ENCODE results near the gene CHIC2. TPM values are rescaled to one million over a fixed set of nuclear protein-coding genes. Genes with fewer than 3 reads are reported as not detected.

CHIC2 gene
- total and polyA plus RNA-seq, 7 donors: 17.6 to 34.6 (median 22.8) TPM

- intact Hi-C loops (cut with DNase I): no loop called here
- H3K27me3 ChIP-seq: peaks cover 3 to 53% (median 37%) of the 10 kb centered on the region in 3 donors
Observed at GRCh38 chr4:54090804-54091623, 26.6 kb upstream of the CHIC2 start.

GRCh38 chr4:54090404-54090803 lies 26.0 kb upstream of the CHIC2 start:
- Histone ChIP-seq H3K9me3 (no peaks in the 10 kb centered on the region), H3K27ac (no peak overlapping the region), H3K4me1 (peaks cover 0 to 18% (median 17%) of the 10 kb centered on the region in 4 donors), H3K36me3 (no peaks in the 10 kb centered on the region), H3K27me3 (peaks cover 3 to 47% (median 31%) of the 10 kb centered on the region in 3 donors), H3K4me3 (no peak overlapping the region)
- WGBS, 2 donors: 66 to 81% methylated on average over 8 of the region's 8 CpGs
- intact Hi-C loops (cut with DNase I): no loop called here
- no peak for DNase-seq
- TF ChIP-seq EP300 (IDR thresholded peaks at IDR 0.05): no peak
- TF ChIP-seq CTCF (IDR thresholded peaks at IDR 0.05): no peak
- no peak for TF ChIP-seq POLR2A (IDR thresholded peaks at IDR 0.05)
- no peak for TF ChIP-seq POLR2AphosphoS5 (IDR thresholded peaks at IDR 0.05)

More at GRCh38 chr4:54090804-54091623, 26.6 kb upstream of the CHIC2 start:
- WGBS, 2 donors: 9 to 22% methylated on average over 27 of the region's 27 CpGs
- H3K9me3 ChIP-seq: no peaks in the 10 kb centered on the region
- H3K27ac ChIP-seq: no peak overlapping the region
- DNase-seq: no peak
- peak overlapping the region; percentile 21 to 51 (median 42) for H3K4me3 ChIP-seq
- TF ChIP-seq CTCF (IDR thresholded peaks at IDR 0.05) (no peak), POLR2A (IDR thresholded peaks at IDR 0.05) (no peak), EP300 (IDR thresholded peaks at IDR 0.05) (no peak), POLR2AphosphoS5 (IDR thresholded peaks at IDR 0.05) (no peak)
- peaks cover 0 to 18% (median 17%) of the 10 kb centered on the region in 4 donors for H3K4me1 ChIP-seq
- H3K36me3 ChIP-seq: no peaks in the 10 kb centered on the region

GRCh38 chr4:54089875-54090274 lies 25.5 kb upstream of the CHIC2 start:
- Histone ChIP-seq H3K27ac (no peak overlapping the region), H3K9me3 (no peaks in the 10 kb centered on the region), H3K36me3 (no peaks in the 10 kb centered on the region), H3K4me3 (no peak overlapping the region), H3K27me3 (peaks cover 0 to 42% (median 25%) of the 10 kb centered on the region in 3 donors), H3K4me1 (peaks cover 0 to 18% (median 17%) of the 10 kb centered on the region in 4 donors)
- 91 to 96% methylated on average over 1 of the region's 1 CpG for whole genome bisulfite sequencing, 2 donors
- no peak for TF ChIP-seq POLR2AphosphoS5 (IDR thresholded peaks at IDR 0.05)
- no peak for TF ChIP-seq POLR2A (IDR thresholded peaks at IDR 0.05)
- no peak for TF ChIP-seq EP300 (IDR thresholded peaks at IDR 0.05)
- TF ChIP-seq CTCF (IDR thresholded peaks at IDR 0.05): no peak
- intact Hi-C loops (cut with DNase I): no loop called here
- DNase-seq: no peak

- DNase-seq: no peak
- Histone ChIP-seq H3K4me1 (peaks cover 0 to 9% (median 5%) of the 10 kb centered on the region in 4 donors), H3K9me3 (no peaks in the 10 kb centered on the region), H3K27ac (no peak overlapping the region), H3K36me3 (no peaks in the 10 kb centered on the region), H3K27me3 (no peaks in the 10 kb centered on the region), H3K4me3 (no peak overlapping the region)
- TF ChIP-seq CTCF (IDR thresholded peaks at IDR 0.05) (no peak), POLR2A (IDR thresholded peaks at IDR 0.05) (no peak), POLR2AphosphoS5 (IDR thresholded peaks at IDR 0.05) (no peak), EP300 (IDR thresholded peaks at IDR 0.05) (no peak)
- intact Hi-C loops (cut with DNase I): no loop called here
- WGBS, 2 donors: 83 to 89% methylated on average over 3 of the region's 3 CpGs
Observed at GRCh38 chr4:54085284-54085683, 20.9 kb upstream of the CHIC2 start.
